ENCODE data around the gene CFL1.
"Not testable (repeated sequence)": the region's sequence is repeated elsewhere in the genome, so short reads cannot be mapped to it uniquely, and the experiment has no call there.

The CFL1 gene

GRCh38 chr11:65856689-65857499, 1.1 kb downstream of the CFL1 start:
- no peak for DNase-seq (ENCODE audit: low spot score)

GRCh38 chr11:65855927-65856363, 2.0 kb downstream of the CFL1 start:
- no peak for DNase-seq (ENCODE audit: low spot score)

- DNase-seq (ENCODE audit: low spot score): no peak
Measured at GRCh38 chr11:65854852-65855837, 2.8 kb downstream of the CFL1 start.

GRCh38 chr11:65854161-65854592, 3.8 kb downstream of the CFL1 start:
- no peak for DNase-seq (ENCODE audit: low spot score)

- no peak for DNase-seq (ENCODE audit: low spot score)
Measured at GRCh38 chr11:65853246-65853979, 4.6 kb downstream of the CFL1 start.

DNA sequence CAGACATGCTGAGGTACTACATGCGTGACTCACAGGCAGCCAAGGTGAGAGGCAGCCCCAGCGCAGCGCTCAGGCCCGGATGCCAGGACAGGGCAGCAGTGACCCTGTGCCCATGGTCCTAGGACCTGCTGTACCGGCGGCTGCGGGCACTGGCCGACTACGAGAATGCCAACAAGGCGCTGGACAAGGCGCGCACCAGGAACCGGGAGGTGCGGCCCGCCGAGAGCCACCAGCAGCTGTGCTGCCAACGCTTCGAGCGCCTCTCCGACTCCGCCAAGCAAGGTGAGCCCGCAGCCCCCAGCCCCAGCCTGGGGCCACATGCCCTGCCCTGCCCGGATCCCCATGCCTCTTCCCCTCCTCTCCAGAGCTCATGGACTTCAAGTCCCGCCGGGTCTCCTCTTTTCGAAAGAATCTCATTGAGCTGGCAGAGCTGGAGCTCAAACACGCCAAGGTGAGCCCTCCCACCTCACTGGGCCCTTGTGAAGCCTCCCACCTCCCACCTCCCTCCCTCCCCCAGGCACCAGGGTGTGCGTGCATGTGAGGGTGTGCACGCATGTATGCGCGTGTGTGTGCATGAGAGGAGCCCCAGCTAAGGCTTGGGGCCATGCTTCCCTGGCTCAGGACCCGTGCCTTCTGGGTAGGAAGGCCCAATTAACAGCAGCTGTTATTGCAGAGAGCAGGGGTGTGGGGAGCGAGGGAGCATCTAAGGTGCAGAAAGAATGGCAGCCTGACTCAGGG, 5.3 kb downstream of the CFL1 start:
- DNase-seq (ENCODE audit: low spot score): no peak

GRCh38 chr11:65851811-65852507, 6.0 kb downstream of the CFL1 start:
- no peak for DNase-seq (ENCODE audit: low spot score)

GRCh38 chr11:65851083-65851579, 6.8 kb downstream of the CFL1 start:
- DNase-seq (ENCODE audit: low spot score): no peak

DNA sequence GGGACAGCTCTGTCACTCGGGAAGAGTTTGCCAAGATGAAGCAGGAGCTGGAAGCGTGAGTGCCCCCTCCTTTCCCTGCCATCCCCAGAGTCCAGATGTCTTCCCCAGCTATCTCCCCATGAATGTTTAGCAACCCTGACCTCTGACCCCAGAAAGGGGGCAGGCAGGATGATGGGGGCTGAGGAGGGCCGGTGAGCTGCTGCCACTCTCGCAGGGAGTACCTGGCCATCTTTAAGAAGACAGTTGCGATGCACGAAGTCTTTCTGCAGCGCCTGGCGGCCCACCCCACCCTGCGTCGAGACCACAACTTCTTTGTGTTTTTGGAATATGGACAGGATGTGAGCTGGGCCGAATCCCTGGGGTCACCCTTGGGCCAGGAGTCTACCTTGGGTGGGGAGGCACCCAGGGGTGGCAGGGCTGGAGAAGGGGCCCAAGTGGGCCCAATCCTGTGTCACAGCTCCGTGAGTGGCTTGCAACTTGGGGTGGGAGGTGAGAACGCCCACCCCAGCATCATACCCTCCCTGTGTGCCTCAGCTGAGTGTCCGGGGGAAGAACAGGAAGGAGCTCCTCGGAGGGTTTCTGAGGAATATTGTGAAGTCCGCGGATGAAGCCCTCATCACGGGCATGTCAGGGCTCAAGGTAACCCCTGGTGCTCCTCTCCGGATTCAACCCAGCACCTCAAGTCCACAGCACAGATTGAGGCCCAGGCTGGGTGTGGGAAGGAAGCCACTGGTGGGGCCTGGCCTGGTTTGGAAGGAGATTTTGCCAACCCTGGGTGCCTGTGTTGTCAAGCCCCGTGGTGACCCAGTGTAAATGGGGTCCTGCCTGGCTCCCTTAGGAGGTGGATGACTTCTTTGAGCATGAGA, 7.5 kb downstream of the CFL1 start:
- DNase-seq (ENCODE audit: low spot score): no peak

DNA sequence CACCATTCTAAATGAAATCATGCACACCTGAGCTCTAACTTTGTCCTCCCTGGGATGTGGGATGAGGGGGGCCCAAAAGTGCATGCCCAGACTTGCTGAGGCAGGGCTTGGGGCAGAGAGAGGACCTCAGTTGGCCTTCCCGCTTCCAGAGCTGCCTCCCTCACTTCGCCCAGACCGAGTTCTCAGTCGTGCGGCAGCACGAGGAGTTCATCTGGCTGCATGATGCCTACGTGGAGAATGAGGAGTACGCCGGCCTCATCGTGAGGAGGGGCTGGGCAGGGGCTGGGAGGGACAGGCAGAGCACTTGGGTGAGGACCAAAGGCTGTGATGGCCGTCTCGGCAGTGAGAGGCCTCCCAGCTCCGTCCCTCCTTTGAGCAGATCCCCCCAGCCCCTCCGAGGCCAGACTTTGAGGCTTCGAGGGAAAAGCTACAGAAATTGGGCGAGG, 8.2 kb downstream of the CFL1 start:
- DNase-seq (ENCODE audit: low spot score): no peak

DNA sequence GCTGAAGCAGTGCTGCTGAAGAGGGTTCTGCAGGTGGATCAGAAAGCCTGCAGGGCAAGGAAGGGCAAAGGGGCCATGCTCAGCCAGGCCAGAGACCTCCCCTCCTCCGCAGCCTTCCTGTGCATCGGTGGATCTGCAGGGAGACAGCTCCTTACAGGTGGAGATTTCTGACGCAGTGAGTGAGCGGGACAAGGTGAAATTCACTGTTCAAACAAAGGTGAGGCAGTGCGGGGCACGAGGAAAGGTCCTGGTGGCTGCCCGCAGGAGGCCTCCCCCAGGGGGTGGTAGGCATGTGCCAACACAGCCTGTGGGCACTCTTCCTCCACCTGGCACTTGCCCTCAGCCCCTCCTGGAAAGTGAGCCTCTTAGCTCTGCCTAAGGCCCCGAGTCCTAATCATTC, 8.6 kb downstream of the CFL1 start:
- no peak for DNase-seq (ENCODE audit: low spot score)

DNA sequence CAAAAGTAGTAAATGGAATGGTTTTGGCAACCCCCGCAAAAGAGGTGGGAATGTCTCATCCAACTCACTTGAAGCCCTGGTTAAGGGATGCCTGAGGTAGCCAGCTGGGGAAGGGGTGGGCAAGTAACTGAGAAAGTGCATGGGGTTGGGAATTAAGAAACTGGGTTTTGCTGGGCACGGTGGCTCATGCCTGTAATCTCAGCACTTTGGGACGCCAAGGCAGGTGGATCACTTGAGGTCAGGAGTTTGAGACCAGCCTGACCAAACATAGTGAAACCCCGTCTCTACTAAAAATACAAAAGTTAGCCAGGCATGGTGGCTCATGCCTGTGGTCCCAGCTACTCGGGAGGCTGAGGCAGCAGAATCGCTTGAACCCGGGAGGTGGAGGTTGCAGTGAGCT, 9.3 kb downstream of the CFL1 start:
- not testable (repeated sequence) for DNase-seq (ENCODE audit: low spot score)

DNA sequence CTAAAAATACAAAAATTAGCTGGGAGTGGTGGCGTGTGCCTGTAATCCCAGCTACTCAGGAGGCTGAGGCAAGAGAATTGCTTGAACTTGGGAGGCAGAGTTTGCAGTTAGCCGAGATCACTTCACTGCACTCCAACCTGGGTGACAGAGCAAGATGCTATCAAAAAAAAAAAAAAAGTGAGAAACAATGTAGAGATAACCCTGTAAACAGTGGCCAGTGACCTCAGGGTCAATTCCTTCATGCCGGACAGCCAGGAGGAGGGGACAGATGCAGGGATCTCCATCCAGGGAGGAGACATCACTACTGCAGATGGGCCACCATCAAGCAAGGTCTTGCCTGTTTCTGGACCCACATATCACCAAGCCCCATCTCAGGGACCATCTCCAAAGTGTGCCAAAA, 10.2 kb downstream of the CFL1 start:
- no peak for DNase-seq (ENCODE audit: low spot score)

DNA sequence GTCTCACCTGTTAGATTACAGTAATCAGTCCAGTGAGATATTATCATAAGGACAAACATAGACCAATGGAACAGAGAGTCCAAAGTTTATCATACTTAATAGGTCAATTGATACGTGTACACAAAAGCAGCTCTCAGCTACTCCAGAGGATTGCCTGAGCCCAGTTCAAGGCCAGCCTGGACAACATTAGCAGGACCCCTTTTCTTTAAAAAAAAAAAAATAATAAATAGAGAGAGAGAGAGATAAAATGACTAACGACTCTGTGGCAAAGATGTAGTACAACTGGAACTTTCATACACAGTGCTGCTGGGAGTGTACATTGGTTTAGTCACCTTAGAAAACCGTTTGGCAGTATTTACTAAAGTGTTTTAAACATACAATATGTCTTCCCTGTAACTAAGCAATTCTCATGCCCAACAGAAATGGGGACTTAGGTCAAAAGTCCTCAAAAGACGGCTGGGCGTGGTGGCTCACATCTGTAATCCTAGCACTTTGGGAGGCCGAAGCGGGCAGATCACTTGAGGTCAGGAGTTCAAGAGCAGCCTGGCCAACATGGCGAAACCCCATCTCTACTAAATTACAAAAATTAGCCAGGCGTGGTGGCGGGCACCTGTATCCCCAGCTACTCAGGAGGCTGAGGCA, 13.6 kb downstream of the CFL1 start:
- no peak for DNase-seq (ENCODE audit: low spot score)

GRCh38 chr11:65843811-65844210, 14.2 kb downstream of the CFL1 start:
- no peak for DNase-seq (ENCODE audit: low spot score)

GRCh38 chr11:65842144-65842543, 15.8 kb downstream of the CFL1 start:
- DNase-seq (ENCODE audit: low spot score): no peak

- no peak for DNase-seq (ENCODE audit: low spot score)
Measured at GRCh38 chr11:65834202-65834601, 23.8 kb downstream of the CFL1 start.

GRCh38 chr11:65833297-65834030, 24.5 kb downstream of the CFL1 start, which contains the start of gene SNX32:
Gene SNX32, plus strand, starts transcription at chr11:65833963. Its CDS starts 103 bp downstream, at chr11:65834066.
- DNase-seq (ENCODE audit: low spot score): peak; percentile 97
